IMR-90 (cell line): ENCODE measurements around the gene BUB1B. TPM values are rescaled to one million over a fixed set of nuclear protein-coding genes. Genes with fewer than 3 reads are reported as not detected.

Experiments
- ATAC-seq: fragments of 200-7000 bp; cut with Tn5 transposase; 2 replicates; pipeline ENCODE4 v1.9.1; 2020; ENCODE audit warnings: low read depth, mild to moderate bottlenecking, moderate library complexity
- BruUV-seq: library from RNA; stranded (reverse); fragments of 400-500 nt; replicated peaks from 2 replicates; lab custom pipeline; 2021; lab: Mats Ljungman, UMichigan
- CTCF ChIA-PET: fragments of 300-600 bp; formaldehyde crosslinking; extraction: SDS; loops from one replicate; lab custom pipeline; 2021; ENCODE audit warnings: antibody characterized with exemption; lab: Yijun Ruan, JAX
- POLR2A ChIA-PET: fragments of 300-600 bp; sonication (Branson Sonifier 250); formaldehyde crosslinking; loops from one replicate; lab custom pipeline; 2022; ENCODE audit warnings: antibody characterized with exemption; ENCODE audit not compliant: unreplicated experiment; lab: Charles Lee
- DNase-seq: peaks from one replicate; pipeline ENCODE4 v3.0.0; 2013
- H2AFZ ChIP-seq: replicated peaks from 2 replicates; pipeline ENCODE3; 2013; ENCODE audit warnings: low read length, mild to moderate bottlenecking; ENCODE audit not compliant: poor library complexity
- H2AK5ac ChIP-seq: 2 replicates; pipeline ENCODE4 v1.6.1; 2013; ENCODE audit warnings: low read depth, low read length, inconsistent platforms
- H2AK9ac ChIP-seq: replicated peaks from 2 replicates; pipeline ENCODE3; 2013; ENCODE audit warnings: mild to moderate bottlenecking, low read depth, low read length, moderate library complexity; ENCODE audit not compliant: poor library complexity
- H2BK120ac ChIP-seq: 2 replicates; pipeline ENCODE4 v1.6.1; 2013; ENCODE audit warnings: low read depth, low read length, inconsistent platforms
- H2BK15ac ChIP-seq: 3 replicates; pipeline ENCODE4 v1.6.1; 2013; ENCODE audit warnings: low read depth, low read length, inconsistent platforms
- H2BK20ac ChIP-seq: 2 replicates; pipeline ENCODE4 v1.6.1; 2013; ENCODE audit warnings: low read depth, mild to moderate bottlenecking, inconsistent platforms, low read length, moderate library complexity
- H2BK5ac ChIP-seq: 2 replicates; pipeline ENCODE4 v1.6.1; 2013; ENCODE audit warnings: mild to moderate bottlenecking, low read depth, low read length, inconsistent platforms; ENCODE audit not compliant: poor library complexity, severe bottlenecking
- H3K14ac ChIP-seq: replicated peaks from 2 replicates; pipeline ENCODE4 v1.6.1; 2013; ENCODE audit warnings: low read depth, low read length, inconsistent platforms
- H3K18ac ChIP-seq: 2 replicates; pipeline ENCODE4 v1.6.1; 2013; ENCODE audit warnings: low read depth, low read length, control low read depth
- H3K23ac ChIP-seq: 2 replicates; pipeline ENCODE4 v1.6.1; 2013; ENCODE audit warnings: low read depth, low read length, inconsistent platforms
- H3K27ac ChIP-seq: 2 replicates; pipeline ENCODE4 v1.5.1; 2013; ENCODE audit warnings: mild to moderate bottlenecking, control low read depth, low read length; ENCODE audit not compliant: insufficient read depth
- H3K27me3 ChIP-seq: 2 replicates; pipeline ENCODE4 v1.6.1; 2013; ENCODE audit warnings: low read length; ENCODE audit not compliant: control insufficient read depth, insufficient read depth
- H3K36me3 ChIP-seq: 2 replicates; pipeline ENCODE4 v1.6.1; 2013; ENCODE audit warnings: low read length, mixed read lengths; ENCODE audit not compliant: control insufficient read depth, insufficient read depth
- H3K4ac ChIP-seq: 2 replicates; pipeline ENCODE4 v1.6.1; 2013; ENCODE audit warnings: low read depth, low read length, inconsistent platforms
- H3K4me1 ChIP-seq: 2 replicates; pipeline ENCODE4 v1.6.1; 2013; ENCODE audit warnings: low read length, mixed read lengths; ENCODE audit not compliant: control insufficient read depth, insufficient read depth
- H3K4me2 ChIP-seq: 2 replicates; pipeline ENCODE4 v1.6.1; 2013; ENCODE audit warnings: low read depth, mild to moderate bottlenecking, control low read depth, low read length, moderate library complexity
- H3K4me3 ChIP-seq: 2 replicates; pipeline ENCODE4 v1.5.1; 2013; ENCODE audit warnings: low read depth, mild to moderate bottlenecking, control low read depth, low read length, moderate library complexity; ENCODE audit not compliant: insufficient read depth
- H3K56ac ChIP-seq: 2 replicates; pipeline ENCODE4 v1.6.1; 2013; ENCODE audit warnings: low read length, inconsistent platforms; ENCODE audit not compliant: insufficient read depth; ENCODE audit errors: extremely low read depth
- H3K79me1 ChIP-seq, 2 experiments: 2 replicates each; pipeline ENCODE4 v1.6.1; 2013; ENCODE audit warnings: low read length in 2 of 2, inconsistent platforms in 1 of 2, low read depth in 1 of 2
- H3K9ac ChIP-seq: 2 replicates; pipeline ENCODE4 v1.6.1; 2013; ENCODE audit warnings: low read depth, low read length, control low read depth
- H3K9me1 ChIP-seq: 2 replicates; pipeline ENCODE4 v1.6.1; 2013; ENCODE audit warnings: low read length, inconsistent platforms; ENCODE audit not compliant: insufficient read depth
- H3K9me3 ChIP-seq: 2 replicates; pipeline ENCODE4 v1.6.1; 2013; ENCODE audit warnings: low read length; ENCODE audit not compliant: control insufficient read depth, insufficient read depth
- H4K20me1 ChIP-seq: 2 replicates; pipeline ENCODE4 v1.6.1; 2013; ENCODE audit warnings: low read length, inconsistent platforms; ENCODE audit not compliant: insufficient read depth
- H4K5ac ChIP-seq: 2 replicates; pipeline ENCODE4 v1.6.1; 2013; ENCODE audit warnings: mild to moderate bottlenecking, low read depth, low read length, control low read depth
- H4K8ac ChIP-seq, 2 experiments: 2 replicates each; pipeline ENCODE4 v1.6.1; 2013; ENCODE audit warnings: low read depth in 2 of 2, low read length in 2 of 2, control low read depth in 1 of 2, inconsistent platforms in 1 of 2
- H4K91ac ChIP-seq: 2 replicates; pipeline ENCODE4 v1.6.1; 2013; ENCODE audit warnings: low read depth, low read length, inconsistent platforms; ENCODE audit not compliant: insufficient read depth
- FOS ChIP-seq: fragments of 150-350 bp; IDR thresholded peaks from 2 replicates; pipeline ENCODE4 v1.6.1; 2016; ENCODE audit warnings: low read depth, low read length
- WGBS, 2 experiments: methylation state at CpG; one replicate each; pipeline versions ENCODE4 v1.1.5 to v1.1.7; 2013; ENCODE audit warnings: missing lambda C conversion rate in 2 of 2; ENCODE audit not compliant: insufficient read length in 1 of 2; ENCODE audit errors: extremely low coverage in 2 of 2; 5-methylcytosine and 5-hydroxymethylcytosine counted together
- dilution Hi-C: fragments of 300-500 bp; cut with HindIII; formaldehyde crosslinking; loops from one replicate; pipeline ENCODE4 v1.14.3; 2018; ENCODE audit warnings: low sequenced_read_pairs; ENCODE audit not compliant: unreplicated experiment
- in situ Hi-C: fragments of 300-500 bp; cut with MboI; formaldehyde crosslinking; loops from 3 replicates; pipeline ENCODE4 v1.14.3; 2019; ENCODE audit warnings: low sequenced_read_pairs, inconsistent platforms, mixed read lengths
- intact Hi-C: fragments of 100-400 bp; cut with micrococcal nuclease; formaldehyde crosslinking; loops from 2 replicates; pipeline ENCODE4 v1.10.0; 2022
- polyA plus RNA-seq, 3 experiments: library from polyadenylated mRNA; depleted of rRNA; stranded (reverse); fragments of >200 nt; gene quantifications; 2 replicates each; pipeline ENCODE4 v1.2.3, GENCODE V29; 2012; ENCODE audit warnings: low replicate concordance in 1 of 3
- total RNA-seq: library from RNA; depleted of rRNA; stranded (reverse); fragments of >200 nt; gene quantifications from 2 replicates; pipeline ENCODE4 v1.2.3, GENCODE V29; 2012
- TF ChIP-seq, protein P1 (sequence below): fragments of 150-350 bp; IDR thresholded peaks from 2 replicates; pipeline ENCODE4 v1.6.1; 2017; ENCODE audit warnings: mild to moderate bottlenecking, antibody characterized with exemption, low read length, low read depth

BUB1B gene
- total and polyA plus RNA-seq, 2 of the 4 experiments (the other 2 are of a cell fraction): 15.6 to 24.7 TPM

DNA sequence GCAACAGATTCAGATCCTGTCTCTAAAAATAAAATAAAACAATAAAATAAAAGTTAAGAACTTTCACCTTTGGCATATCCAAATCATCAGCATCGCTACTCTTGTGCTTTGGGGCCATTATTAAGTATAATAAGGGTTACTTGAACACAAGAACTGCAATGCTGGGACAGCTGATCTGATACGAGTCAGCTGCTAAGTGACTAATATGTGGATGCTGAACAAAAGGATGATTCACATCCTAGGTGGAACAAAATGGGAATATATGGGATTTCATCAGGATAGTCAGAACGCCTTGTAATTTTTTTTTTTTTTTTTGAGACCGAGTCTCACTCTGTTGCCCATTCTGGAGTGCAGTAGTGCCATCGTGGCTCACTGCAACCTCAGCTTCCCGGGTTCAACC is 29.7 kb downstream of the BUB1B start:
- POLR2A ChIA-PET: no interaction called here

More for the DNA sequence above, 29.7 kb downstream of the BUB1B start:
- Histone ChIP-seq H2AFZ (no peak overlapping the region), H3K4ac (no peak overlapping the region), H2AK5ac (no peak overlapping the region), H4K91ac (no peak overlapping the region), H2BK20ac (peak overlapping the region; percentile 39; the same call in 1 of the 2 replicates), H2AK9ac (no peak overlapping the region), H4K5ac (0 out of 2 replicates have a peak overlapping the region, but pooled peaks have one; percentile 47), H3K4me2 (no peak overlapping the region), H3K18ac (no peak overlapping the region), H2BK15ac (no peak overlapping the region), H3K4me3 (no peak overlapping the region), H3K27ac (no peak overlapping the region), H3K14ac (peak overlapping the region; percentile 0; the same call in 1 of the 2 replicates), H4K20me1 (no peaks in the 10 kb centered on the region), H2BK5ac (no peak overlapping the region), H3K4me1 (0 out of 2 replicates have a peak, but pooled peaks cover 4% of the 10 kb centered on the region), H3K9ac (no peak overlapping the region), H3K23ac (no peak overlapping the region), H3K9me3 (no peaks in the 10 kb centered on the region), H3K36me3 (no peaks in the 10 kb centered on the region), H3K56ac (no peak overlapping the region), H2BK120ac (no peak overlapping the region), H4K8ac (peak overlapping the region in 1 of 2 experiments; percentile 22; a peak in 1 of 4 replicates), H3K9me1 (no peaks in the 10 kb centered on the region), H3K79me1 (peaks cover 15 to 46% of the 10 kb centered on the region in 2 experiments), H3K27me3 (no peaks in the 10 kb centered on the region)
- no TSS peak for BruUV-seq
- TF ChIP-seq, protein P1, sequence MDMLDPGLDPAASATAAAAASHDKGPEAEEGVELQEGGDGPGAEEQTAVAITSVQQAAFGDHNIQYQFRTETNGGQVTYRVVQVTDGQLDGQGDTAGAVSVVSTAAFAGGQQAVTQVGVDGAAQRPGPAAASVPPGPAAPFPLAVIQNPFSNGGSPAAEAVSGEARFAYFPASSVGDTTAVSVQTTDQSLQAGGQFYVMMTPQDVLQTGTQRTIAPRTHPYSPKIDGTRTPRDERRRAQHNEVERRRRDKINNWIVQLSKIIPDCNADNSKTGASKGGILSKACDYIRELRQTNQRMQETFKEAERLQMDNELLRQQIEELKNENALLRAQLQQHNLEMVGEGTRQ: peak; percentile 53; the same call in 1 of the 2 replicates
- no peak for TF ChIP-seq FOS
- dilution Hi-C loops: no loop called here
- CTCF ChIA-PET: no interaction called here
- WGBS, 2 experiments: no CpG with 5 or more reads among the region's 6 CpGs
- ATAC-seq (no peak; the same call in 1 of the 2 replicates), DNase-seq (peak; percentile 83)
- in situ Hi-C loops: no loop called here
- intact Hi-C loops: no loop called here
